GM19239 (cell line): ENCODE results near the gene NEFH.
"Not testable (repeated sequence)": the region's sequence is repeated elsewhere in the genome, so short reads cannot be mapped to it uniquely, and the experiment has no call there.

Experiments
- DNase-seq: peaks from one replicate; pipeline ENCODE4 v3.0.0; 2011; ENCODE audit warnings: low spot score; ENCODE audit not compliant: insufficient read length
- FAIRE-seq: peaks from 2 replicates; lab custom pipeline; 2011; peaks lifted over from hg19 to GRCh38; lab: Jason Lieb, UNC

NEFH gene

GRCh38 chr22:29489127-29489780 lies 9.2 kb downstream of the NEFH start:
- peak; percentile 45 for FAIRE-seq
- DNase-seq, result not testable (repeated sequence)

- no peak for FAIRE-seq
- no peak for DNase-seq
Measured at GRCh38 chr22:29491012-29491411, 11.0 kb downstream of the NEFH start.

GRCh38 chr22:29493636-29494035 lies 13.6 kb downstream of the NEFH start:
- FAIRE-seq, result no peak
- DNase-seq, result no peak

- no peak for FAIRE-seq
- no peak for DNase-seq
Measured at GRCh38 chr22:29499852-29500251, 19.8 kb downstream of the NEFH start.

- FAIRE-seq (no peak), DNase-seq (no peak)
Measured at GRCh38 chr22:29503811-29504372, 23.9 kb downstream of the NEFH start.

GRCh38 chr22:29509298-29509697 lies 29.3 kb downstream of the NEFH start:
- FAIRE-seq (no peak), DNase-seq (no peak)

GRCh38 chr22:29509815-29510214 lies 29.8 kb downstream of the NEFH start:
- DNase-seq, result no peak
- FAIRE-seq, result no peak

- DNase-seq, result no peak
- no peak for FAIRE-seq
Measured at GRCh38 chr22:29510542-29510941, 30.5 kb downstream of the NEFH start.

GRCh38 chr22:29511126-29511862 lies 31.3 kb downstream of the NEFH start:
- FAIRE-seq (no peak), DNase-seq (no peak)

GRCh38 chr22:29512031-29512430 lies 32.0 kb downstream of the NEFH start:
- no peak for DNase-seq
- FAIRE-seq, result no peak

- no peak for DNase-seq
- no peak for FAIRE-seq
Measured at GRCh38 chr22:29517215-29517908, 37.3 kb downstream of the NEFH start.

GRCh38 chr22:29518427-29518826 lies 38.4 kb downstream of the NEFH start:
- DNase-seq (no peak), FAIRE-seq (no peak)

GRCh38 chr22:29519996-29520395 lies 40.0 kb downstream of the NEFH start:
- DNase-seq, result no peak
- FAIRE-seq, result no peak

GRCh38 chr22:29520851-29521250 lies 40.8 kb downstream of the NEFH start:
- FAIRE-seq, result no peak
- DNase-seq, result no peak

- no peak for FAIRE-seq
- no peak for DNase-seq
Measured at GRCh38 chr22:29521526-29521925, 41.5 kb downstream of the NEFH start.

- no peak for FAIRE-seq
Measured at GRCh38 chr22:29523761-29524160, 43.7 kb downstream of the NEFH start.

GRCh38 chr22:29524442-29525191 lies 44.6 kb downstream of the NEFH start:
- peak; percentile 26 for DNase-seq
- FAIRE-seq, result peak; percentile 51

More at GRCh38 chr22:29523761-29524160, 43.7 kb downstream of the NEFH start:
- no peak for DNase-seq

GRCh38 chr22:29528144-29528543 lies 48.1 kb downstream of the NEFH start:
- no peak for FAIRE-seq
- DNase-seq, result no peak

GRCh38 chr22:29530716-29531115 lies 50.7 kb downstream of the NEFH start:
- no peak for DNase-seq
- FAIRE-seq, result no peak

GRCh38 chr22:29531419-29531818 lies 51.4 kb downstream of the NEFH start:
- FAIRE-seq, result no peak

More at GRCh38 chr22:29531419-29531818, 51.4 kb downstream of the NEFH start:
- DNase-seq, result no peak
